Chondrocyte (in vitro differentiated cells): ENCODE results near the gene VEGFB. TPM values are rescaled to one million over a fixed set of nuclear protein-coding genes. Genes with fewer than 3 reads are reported as not detected.
A peak's percentile ranks its signal among the peaks of the same experiment; 100 is the strongest.

Experiments used
- DNase-seq: peaks from one replicate; pipeline ENCODE4 v3.0.0; 2021; ENCODE audit warnings: mixed read lengths, low spot score
- H3K27ac Mint-ChIP-seq: one replicate; pipeline ENCODE4 v1.8.0; 2021; ENCODE audit warnings: mild to moderate bottlenecking, moderate library complexity, mixed read lengths; ENCODE audit not compliant: unreplicated experiment
- H3K27me3 Mint-ChIP-seq: 2 replicates; pipeline ENCODE4 v1.8.0; 2021; ENCODE audit warnings: low read depth, mixed read lengths
- H3K36me3 Mint-ChIP-seq: 2 replicates; pipeline ENCODE4 v1.8.0; 2021; ENCODE audit warnings: low read depth, mixed read lengths
- H3K4me1 Mint-ChIP-seq: 2 replicates; pipeline ENCODE4 v1.8.0; 2021; ENCODE audit warnings: low read depth, mild to moderate bottlenecking, mixed read lengths
- H3K4me3 Mint-ChIP-seq: one replicate; pipeline ENCODE4 v1.8.0; 2021; ENCODE audit warnings: mild to moderate bottlenecking, moderate library complexity, mixed read lengths; ENCODE audit not compliant: unreplicated experiment
- H3K9me3 Mint-ChIP-seq: 2 replicates; pipeline ENCODE4 v1.8.0; 2021; ENCODE audit warnings: low read depth, mixed read lengths
- total RNA-seq: library from RNA; stranded (reverse); gene quantifications from 3 replicates; pipeline ENCODE4 v1.2.1, GENCODE V29; 2021
- TF ChIP-seq, protein P1 (sequence below): fragments of 200-600 bp; sonication (generic); IDR thresholded peaks from 2 replicates; pipeline ENCODE4 v1.5.0; 2021; ENCODE audit warnings: antibody characterized with exemption, mild to moderate bottlenecking, moderate library complexity

VEGFB gene
- total RNA-seq, 1 donor from 2014 or later, result 165 TPM

DNA sequence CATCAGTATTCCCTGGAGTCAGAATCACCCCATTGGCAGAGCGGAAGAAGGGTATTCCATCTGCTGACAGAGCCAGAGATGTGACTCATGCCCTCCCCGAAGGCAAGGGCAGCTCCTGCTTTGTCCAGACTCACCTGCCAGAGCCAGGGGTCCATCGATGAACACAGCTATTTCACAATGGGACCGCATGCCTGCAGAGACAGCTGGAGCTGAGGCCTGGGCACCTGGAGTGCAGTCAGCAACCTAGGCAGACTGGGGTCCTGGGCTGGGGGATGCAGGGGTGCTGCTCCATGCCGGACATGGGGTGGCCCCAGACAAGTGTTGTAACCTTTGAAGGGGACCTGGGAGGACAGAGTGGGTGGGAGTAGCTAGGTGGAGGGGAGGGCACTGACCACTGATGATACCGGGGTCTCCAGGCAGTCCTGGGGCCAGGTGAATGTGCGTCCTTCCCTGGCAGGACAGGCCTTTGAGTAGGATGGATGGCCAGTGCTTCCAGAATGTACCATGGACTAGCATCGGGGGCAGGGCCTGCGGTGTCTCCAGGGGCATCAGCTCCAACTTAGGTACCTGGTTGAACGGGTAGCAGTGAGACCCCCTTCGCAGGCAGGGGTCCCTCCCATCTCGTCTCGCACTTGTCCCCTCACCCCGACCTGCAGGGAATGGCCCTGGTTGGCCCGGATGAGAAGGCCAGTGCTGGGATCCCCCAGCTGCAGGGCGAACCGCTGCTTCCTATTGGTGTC lies 10.1 kb upstream of the VEGFB start:
- Mint-ChIP-seq H3K27me3 (no peaks in the 10 kb centered on the region), H3K4me1 (peaks cover 33% of the 10 kb centered on the region), H3K36me3 (no peaks in the 10 kb centered on the region), H3K4me3 (peak overlapping the region; percentile 81), H3K27ac (no peak overlapping the region), H3K9me3 (no peaks in the 10 kb centered on the region)
- TF ChIP-seq, protein P1, sequence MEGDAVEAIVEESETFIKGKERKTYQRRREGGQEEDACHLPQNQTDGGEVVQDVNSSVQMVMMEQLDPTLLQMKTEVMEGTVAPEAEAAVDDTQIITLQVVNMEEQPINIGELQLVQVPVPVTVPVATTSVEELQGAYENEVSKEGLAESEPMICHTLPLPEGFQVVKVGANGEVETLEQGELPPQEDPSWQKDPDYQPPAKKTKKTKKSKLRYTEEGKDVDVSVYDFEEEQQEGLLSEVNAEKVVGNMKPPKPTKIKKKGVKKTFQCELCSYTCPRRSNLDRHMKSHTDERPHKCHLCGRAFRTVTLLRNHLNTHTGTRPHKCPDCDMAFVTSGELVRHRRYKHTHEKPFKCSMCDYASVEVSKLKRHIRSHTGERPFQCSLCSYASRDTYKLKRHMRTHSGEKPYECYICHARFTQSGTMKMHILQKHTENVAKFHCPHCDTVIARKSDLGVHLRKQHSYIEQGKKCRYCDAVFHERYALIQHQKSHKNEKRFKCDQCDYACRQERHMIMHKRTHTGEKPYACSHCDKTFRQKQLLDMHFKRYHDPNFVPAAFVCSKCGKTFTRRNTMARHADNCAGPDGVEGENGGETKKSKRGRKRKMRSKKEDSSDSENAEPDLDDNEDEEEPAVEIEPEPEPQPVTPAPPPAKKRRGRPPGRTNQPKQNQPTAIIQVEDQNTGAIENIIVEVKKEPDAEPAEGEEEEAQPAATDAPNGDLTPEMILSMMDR, result no peak
- DNase-seq, result peak; percentile 94

DNA sequence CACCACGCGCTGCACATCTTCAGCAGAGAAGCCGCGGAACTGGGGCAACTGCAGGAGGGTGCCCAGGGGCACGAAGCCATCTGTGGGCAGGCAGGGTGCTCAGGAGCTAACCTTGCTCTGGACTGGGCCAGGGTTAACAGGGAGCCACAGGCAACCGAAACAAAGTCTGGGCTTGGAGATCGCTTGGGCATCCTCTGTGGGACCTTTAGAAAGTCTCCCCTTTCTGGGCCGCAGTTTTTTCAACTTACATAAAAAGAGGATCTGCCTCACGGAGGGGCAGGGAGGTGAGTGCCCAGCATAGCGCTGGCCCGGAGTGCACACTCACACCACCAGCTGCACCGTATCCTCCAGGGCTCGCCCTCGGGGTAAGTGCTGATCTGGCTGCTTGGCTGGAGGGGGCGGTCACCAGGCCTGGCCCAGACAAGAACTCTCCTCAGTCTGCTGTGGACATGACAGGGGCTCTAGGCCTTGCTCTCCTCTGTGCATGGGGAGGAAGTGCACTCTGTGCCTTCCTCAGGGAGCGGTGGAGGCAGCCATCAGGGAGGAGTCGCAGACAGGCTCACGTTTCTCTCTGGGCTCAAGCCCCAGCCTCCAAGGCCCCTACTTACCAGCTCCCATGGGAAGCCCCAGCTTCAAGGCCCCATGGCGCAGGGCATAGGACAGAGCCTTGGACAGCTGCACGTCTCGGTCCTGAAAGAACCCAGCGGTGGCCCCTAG lies 9.3 kb upstream of the VEGFB start:
- peak overlapping the region; percentile 81 for H3K4me3 Mint-ChIP-seq
- peaks cover 39% of the 10 kb centered on the region for H3K4me1 Mint-ChIP-seq
- H3K27me3 Mint-ChIP-seq, result no peaks in the 10 kb centered on the region
- TF ChIP-seq, protein P1, result no peak
- H3K9me3 Mint-ChIP-seq, result no peaks in the 10 kb centered on the region
- H3K27ac Mint-ChIP-seq, result peak overlapping the region; percentile 63
- no peaks in the 10 kb centered on the region for H3K36me3 Mint-ChIP-seq
- no peak for DNase-seq

DNA sequence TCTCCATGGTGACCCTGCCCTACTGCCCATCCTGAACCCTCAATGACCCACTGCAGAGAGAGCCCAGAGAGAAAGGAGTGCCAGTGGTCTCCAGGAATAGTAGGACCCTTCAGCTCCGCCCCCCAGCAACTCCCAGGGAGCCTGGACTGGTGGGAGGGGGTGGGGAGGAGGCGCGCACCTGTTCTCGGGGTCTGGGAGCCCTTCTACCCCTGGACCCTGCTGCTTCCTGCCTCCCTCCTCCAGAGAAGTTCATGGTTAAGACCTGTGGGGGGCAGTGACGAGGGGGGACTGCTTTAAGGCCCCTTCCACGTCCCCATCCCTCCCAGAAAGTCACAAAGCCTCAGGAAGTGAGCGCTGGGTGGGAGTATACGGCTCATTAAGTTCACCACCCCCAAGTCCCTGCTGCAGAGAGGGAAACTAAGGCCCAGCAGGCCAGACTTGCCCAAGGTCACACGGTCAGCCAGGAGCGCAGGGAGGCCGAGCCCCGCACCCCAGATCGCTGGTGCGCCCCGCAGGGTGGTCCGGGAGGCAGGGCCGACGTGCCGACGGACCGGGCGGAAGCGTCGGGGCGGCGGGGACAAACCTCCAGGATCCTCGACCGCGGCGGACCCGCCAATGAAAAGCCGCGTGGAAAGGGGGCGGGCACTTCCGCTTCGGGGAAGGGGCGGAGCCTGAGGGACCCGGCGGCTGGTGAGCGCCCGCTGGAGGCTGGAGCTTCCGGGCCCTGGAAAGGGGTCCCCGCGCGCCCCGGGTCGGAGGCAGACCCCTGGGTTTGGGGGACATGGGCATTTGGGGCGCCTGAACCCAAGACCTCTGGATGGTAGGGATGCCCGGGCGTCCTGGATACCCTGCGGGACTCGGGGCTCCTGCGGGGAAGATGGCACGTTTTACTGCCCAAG lies 8.5 kb upstream of the VEGFB start, which contains the start of the genes NUDT22 and TRPT1:
Gene NUDT22, plus strand, starts transcription at position 667 of the 899 bp plus-strand sequence. CDS start 379 bp downstream, outside the sequence.
Gene TRPT1, minus strand, starts transcription at position 579 of the 899 bp plus-strand sequence. Its CDS starts 326 bp downstream, at position 253.
- peaks cover 40% of the 10 kb centered on the region for H3K4me1 Mint-ChIP-seq
- peak; percentile 95 for DNase-seq
- no peaks in the 10 kb centered on the region for H3K27me3 Mint-ChIP-seq
- H3K27ac Mint-ChIP-seq, result peak within 1 kb of the TSS; percentile 87
- TF ChIP-seq, protein P1, result peak; percentile 64
- H3K36me3 Mint-ChIP-seq, result no peaks in the 10 kb centered on the region
- peak within 1 kb of the TSS; percentile 81 for H3K4me3 Mint-ChIP-seq
- H3K9me3 Mint-ChIP-seq, result no peaks in the 10 kb centered on the region

DNA sequence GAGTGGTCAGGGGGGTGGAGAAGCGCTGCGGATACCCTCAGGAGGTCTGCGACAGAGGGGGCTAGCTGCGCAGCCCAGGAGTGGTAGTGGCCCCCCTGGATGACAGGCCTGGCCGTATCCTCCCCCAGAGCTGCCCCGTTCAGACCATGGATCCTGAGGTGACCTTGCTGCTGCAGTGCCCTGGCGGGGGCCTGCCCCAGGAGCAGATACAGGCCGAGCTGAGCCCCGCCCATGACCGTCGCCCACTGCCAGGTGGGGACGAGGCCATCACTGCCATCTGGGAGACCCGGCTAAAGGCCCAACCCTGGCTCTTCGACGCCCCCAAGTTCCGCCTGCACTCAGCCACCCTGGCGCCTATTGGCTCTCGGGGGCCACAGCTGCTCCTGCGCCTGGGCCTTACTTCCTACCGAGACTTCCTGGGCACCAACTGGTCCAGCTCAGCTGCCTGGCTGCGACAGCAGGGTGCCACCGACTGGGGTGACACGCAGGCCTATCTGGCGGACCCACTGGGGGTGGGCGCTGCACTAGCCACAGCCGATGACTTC lies 7.8 kb upstream of the VEGFB start:
- H3K27ac Mint-ChIP-seq, result peak overlapping the region; percentile 87
- TF ChIP-seq, protein P1, result no peak

More for the DNA sequence above, 7.8 kb upstream of the VEGFB start:
- peak overlapping the region; percentile 81 for H3K4me3 Mint-ChIP-seq
- H3K27me3 Mint-ChIP-seq, result no peaks in the 10 kb centered on the region
- peak; percentile 85 for DNase-seq
- H3K4me1 Mint-ChIP-seq, result peaks cover 47% of the 10 kb centered on the region
- no peaks in the 10 kb centered on the region for H3K36me3 Mint-ChIP-seq
- no peaks in the 10 kb centered on the region for H3K9me3 Mint-ChIP-seq
